HCT116 (cell line): ENCODE results near the gene CD72. TPM values are rescaled to one million over a fixed set of nuclear protein-coding genes. Genes with fewer than 3 reads are reported as not detected.

Experiments
- ATAC-seq: fragments of 200-7000 bp; cut with Tn5 transposase; 2 replicates; pipeline ENCODE4 v1.9.1; 2020; ENCODE audit warnings: mild to moderate bottlenecking, moderate library complexity
- BruUV-seq: library from RNA; stranded (reverse); fragments of 400-500 nt; replicated peaks from 2 replicates; lab custom pipeline; 2021; lab: Mats Ljungman, UMichigan
- CTCF ChIA-PET: fragments of 300-600 bp; sonication (Branson Sonifier 250); formaldehyde crosslinking; loops from one replicate; lab custom pipeline; 2021; ENCODE audit warnings: antibody characterized with exemption; lab: Charles Lee
- POLR2A ChIA-PET: fragments of 300-600, 350-600 bp; sonication (Branson Sonifier 250); formaldehyde crosslinking; loops from one replicate; lab custom pipeline; 2021; ENCODE audit warnings: antibody characterized with exemption; lab: Charles Lee
- RAD21 ChIA-PET, 2 experiments: fragments of 300-600 bp; sonication (Branson Sonifier 250); formaldehyde crosslinking; loops; one replicate each; lab custom pipeline; 2023; ENCODE audit warnings: low total read pairs in 2 of 2; ENCODE audit not compliant: uncharacterized antibody in 2 of 2, unreplicated experiment in 2 of 2, low non-redundant PET in 1 of 2; lab: Charles Lee
- DNase-seq: peaks from one replicate; pipeline ENCODE4 v3.0.0-alpha.2; 2010; ENCODE audit warnings: low read depth, low spot score
- H2AFZ ChIP-seq: fragments of 200-600 bp; shearing (Covaris generic), sonication (generic); 2 replicates; pipeline ENCODE4 v1.6.1; 2017; ENCODE audit warnings: low read depth, mixed run types, mixed read lengths, antibody characterized with exemption, low read length; ENCODE audit not compliant: poor library complexity, severe bottlenecking
- H3K27ac ChIP-seq: 2 replicates; pipeline ENCODE4 v1.5.1; 2012; ENCODE audit warnings: low read depth, low read length
- H3K27me3 ChIP-seq: fragments of 200-600 bp; sonication (generic); 2 replicates; pipeline ENCODE4 v1.6.1; 2016; ENCODE audit warnings: mixed run types, low read length, mixed read lengths; ENCODE audit not compliant: insufficient read depth
- H3K36me3 ChIP-seq, 2 experiments: fragments of 200-500 bp in 1 of 2; fragments of 200-600 bp in 1 of 2; sonication (Bioruptor generic) in 1 of 2; sonication (generic) in 1 of 2; 2 replicates each; pipeline versions ENCODE4 v1.5.1 to v1.6.1; 2014 to 2016; ENCODE audit warnings: low read length in 2 of 2, inconsistent platforms in 1 of 2, mixed read lengths in 1 of 2, mixed run types in 1 of 2; ENCODE audit not compliant: insufficient read depth in 2 of 2, control insufficient read depth in 1 of 2
- H3K4me1 ChIP-seq, 2 experiments: fragments of 200-600 bp in 1 of 2; sonication (generic) in 1 of 2; 2 replicates each; pipeline versions ENCODE4 v1.5.1 to v1.6.1; 2012 to 2017; ENCODE audit warnings: low read length in 2 of 2, inconsistent platforms in 1 of 2, mild to moderate bottlenecking in 1 of 2, mixed read lengths in 1 of 2, mixed run types in 1 of 2, moderate library complexity in 1 of 2; ENCODE audit not compliant: insufficient read depth in 2 of 2, control insufficient read depth in 1 of 2
- H3K4me2 ChIP-seq: fragments of 200-600 bp; sonication (generic); 2 replicates; pipeline ENCODE4 v1.6.1; 2017; ENCODE audit warnings: mixed run types, low read length, mixed read lengths
- H3K4me3 ChIP-seq, 2 experiments: fragments of 200-600 bp in 1 of 2; sonication (generic) in 1 of 2; replicated peaks in 1 of 2; 2 replicates each; pipeline ENCODE4 v1.5.1; 2011 to 2016; ENCODE audit warnings: low read length in 2 of 2, control low read depth in 1 of 2, low read depth in 1 of 2, mild to moderate bottlenecking in 1 of 2, mixed read lengths in 1 of 2, mixed run types in 1 of 2
- H3K79me2 ChIP-seq: fragments of 200-600 bp; sonication (generic); 2 replicates; pipeline ENCODE4 v1.6.1; 2017; ENCODE audit warnings: mild to moderate bottlenecking, mixed run types, low read length, moderate library complexity, mixed read lengths; ENCODE audit not compliant: insufficient read depth
- H3K9ac ChIP-seq: fragments of 200-600 bp; sonication (generic); 2 replicates; pipeline ENCODE4 v1.6.1; 2016; ENCODE audit warnings: low read length, mixed read lengths
- H3K9me2 ChIP-seq: fragments of 200-600 bp; sonication (generic), shearing (Covaris generic); 2 replicates; pipeline ENCODE4 v1.6.1; 2017; ENCODE audit warnings: mixed run types, mild to moderate bottlenecking, moderate library complexity; ENCODE audit not compliant: insufficient read depth
- H3K9me3 ChIP-seq, 2 experiments: fragments of 200-500 bp in 1 of 2; fragments of 200-600 bp in 1 of 2; sonication (Bioruptor generic) in 1 of 2; sonication (generic) in 1 of 2; 2 replicates each; pipeline ENCODE4 v1.6.1; 2014 to 2017; ENCODE audit warnings: low read length in 2 of 2, mixed read lengths in 2 of 2, inconsistent platforms in 1 of 2, low read depth in 1 of 2, mild to moderate bottlenecking in 1 of 2, mixed run types in 1 of 2, moderate library complexity in 1 of 2; ENCODE audit not compliant: control insufficient read depth in 1 of 2, insufficient read depth in 1 of 2
- H4K20me1 ChIP-seq: fragments of 200-600 bp; sonication (generic), shearing (Covaris generic); 2 replicates; pipeline ENCODE4 v1.6.1; 2017; ENCODE audit warnings: mixed run types, mild to moderate bottlenecking, moderate library complexity; ENCODE audit not compliant: insufficient read depth
- CBX3 ChIP-seq: IDR thresholded peaks from 2 replicates; pipeline ENCODE4 v1.6.1; 2012; ENCODE audit warnings: low read depth
- EZH2phosphoT487 ChIP-seq: fragments of 200-600 bp; IDR thresholded peaks from 2 replicates; pipeline ENCODE4 v1.6.1; 2018; ENCODE audit warnings: antibody characterized with exemption, borderline replicate concordance
- POLR2A ChIP-seq: IDR thresholded peaks from 2 replicates; pipeline ENCODE4 v1.7.0; 2011; ENCODE audit warnings: borderline replicate concordance; ENCODE audit not compliant: insufficient read depth, insufficient read length; ENCODE audit errors: extremely low read depth
- POLR2AphosphoS5 ChIP-seq: IDR thresholded peaks from 2 replicates; pipeline ENCODE4 v1.6.1; 2011; ENCODE audit warnings: mild to moderate bottlenecking, low read depth, low read length, moderate library complexity
- SIN3A ChIP-seq: IDR thresholded peaks from 2 replicates; pipeline ENCODE4 v1.6.1; 2012; ENCODE audit warnings: low read depth
- TCF7L2 ChIP-seq: IDR thresholded peaks from 2 replicates; pipeline ENCODE4 v1.7.0; 2011; ENCODE audit warnings: borderline replicate concordance, inconsistent platforms; ENCODE audit not compliant: insufficient read depth, insufficient read length; ENCODE audit errors: extremely low read depth
- YY1 ChIP-seq: IDR thresholded peaks from 2 replicates; pipeline ENCODE4 v1.6.1; 2011; ENCODE audit warnings: low read length, low read depth, moderate library complexity, mild to moderate bottlenecking; ENCODE audit not compliant: insufficient replicate concordance; ENCODE audit errors: extremely low read depth
- ZFX ChIP-seq: fragments of 450-650 bp; IDR thresholded peaks from 2 replicates; pipeline ENCODE4 v1.6.1; 2017
- intact Hi-C: fragments of 100-400 bp; cut with micrococcal nuclease; formaldehyde crosslinking; loops from 2 replicates; pipeline ENCODE4 v1.10.0; 2022
- total RNA-seq: library from RNA; stranded (reverse); gene quantifications from one replicate; pipeline ENCODE4 v1.2.1, GENCODE V29; 2021; ENCODE audit not compliant: unreplicated experiment
- TF ChIP-seq, protein P1 (sequence below), 3 experiments: fragments of 200-600 bp in 1 of 3; sonication (generic) in 1 of 3; IDR thresholded peaks in 2 of 3; conservative IDR thresholded peaks in 1 of 3; 2 replicates each; pipeline ENCODE4 v1.5.1; 2012 to 2017; ENCODE audit warnings: low read depth in 2 of 3, low read length in 2 of 3, antibody characterized with exemption in 1 of 3, borderline replicate concordance in 1 of 3, control low read depth in 1 of 3, mild to moderate bottlenecking in 1 of 3, mixed read lengths in 1 of 3, mixed run types in 1 of 3, moderate library complexity in 1 of 3; ENCODE audit not compliant: insufficient read depth in 1 of 3
- TF ChIP-seq, protein P2 (sequence below): IDR thresholded peaks from 2 replicates; pipeline ENCODE4 v1.6.1; 2012; ENCODE audit warnings: low read depth

The CD72 gene
- total RNA-seq, 1 experiment from 2014 or later = 1.6 TPM

DNA sequence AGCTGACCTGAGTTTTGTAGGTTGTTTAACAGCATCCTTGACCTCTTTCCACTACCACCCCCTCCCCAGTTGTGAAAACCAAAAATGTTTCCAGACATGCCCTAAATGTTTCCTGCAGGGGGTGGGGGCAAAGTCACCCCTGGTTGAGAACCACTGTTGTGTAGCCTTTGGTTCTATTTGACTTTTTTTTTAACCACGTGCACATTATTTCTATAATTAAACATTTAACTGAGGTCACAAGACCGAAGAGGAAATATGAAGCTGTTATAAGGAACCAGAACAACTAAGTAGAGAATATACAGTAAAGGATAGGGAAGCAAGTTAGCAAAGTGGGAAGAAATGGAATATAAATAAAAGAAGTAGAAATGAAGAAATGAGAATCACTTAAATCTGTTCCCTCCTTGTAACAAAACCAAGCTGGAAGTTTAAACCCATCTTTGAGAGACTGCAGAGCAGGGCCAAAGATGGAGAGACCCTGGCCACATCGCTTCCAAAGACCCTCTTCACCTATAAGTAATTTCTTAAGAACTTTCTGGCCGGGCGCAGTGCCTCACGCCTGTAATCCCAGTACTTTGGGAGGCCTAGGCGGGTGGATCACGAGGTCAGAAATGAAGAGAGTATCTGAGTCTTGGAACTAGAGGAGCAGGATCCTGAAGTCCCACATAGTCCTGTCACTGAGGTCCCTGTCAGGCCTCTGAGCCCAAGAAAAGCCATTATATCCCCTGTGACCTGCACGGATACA, 18.1 kb upstream of the CD72 start:
- Histone ChIP-seq H4K20me1 (no peaks in the 10 kb centered on the region), H3K36me3 (no peaks in the 10 kb centered on the region), H3K79me2 (no peaks in the 10 kb centered on the region), H3K27ac (no peak overlapping the region), H3K9ac (no peak overlapping the region), H3K9me3 (no peaks in the 10 kb centered on the region), H3K4me1 (no peaks in the 10 kb centered on the region), H3K4me2 (no peak overlapping the region), H3K27me3 (no peaks in the 10 kb centered on the region), H3K4me3 (no peak overlapping the region), H3K9me2 (no peaks in the 10 kb centered on the region), H2AFZ (no peak overlapping the region)
- POLR2A ChIA-PET = no interaction called here
- RAD21 ChIA-PET = no interaction called here
- no peak for DNase-seq
- TF ChIP-seq, protein P1, sequence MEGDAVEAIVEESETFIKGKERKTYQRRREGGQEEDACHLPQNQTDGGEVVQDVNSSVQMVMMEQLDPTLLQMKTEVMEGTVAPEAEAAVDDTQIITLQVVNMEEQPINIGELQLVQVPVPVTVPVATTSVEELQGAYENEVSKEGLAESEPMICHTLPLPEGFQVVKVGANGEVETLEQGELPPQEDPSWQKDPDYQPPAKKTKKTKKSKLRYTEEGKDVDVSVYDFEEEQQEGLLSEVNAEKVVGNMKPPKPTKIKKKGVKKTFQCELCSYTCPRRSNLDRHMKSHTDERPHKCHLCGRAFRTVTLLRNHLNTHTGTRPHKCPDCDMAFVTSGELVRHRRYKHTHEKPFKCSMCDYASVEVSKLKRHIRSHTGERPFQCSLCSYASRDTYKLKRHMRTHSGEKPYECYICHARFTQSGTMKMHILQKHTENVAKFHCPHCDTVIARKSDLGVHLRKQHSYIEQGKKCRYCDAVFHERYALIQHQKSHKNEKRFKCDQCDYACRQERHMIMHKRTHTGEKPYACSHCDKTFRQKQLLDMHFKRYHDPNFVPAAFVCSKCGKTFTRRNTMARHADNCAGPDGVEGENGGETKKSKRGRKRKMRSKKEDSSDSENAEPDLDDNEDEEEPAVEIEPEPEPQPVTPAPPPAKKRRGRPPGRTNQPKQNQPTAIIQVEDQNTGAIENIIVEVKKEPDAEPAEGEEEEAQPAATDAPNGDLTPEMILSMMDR (IDR thresholded peaks at IDR 0.05 in 2 of 3, conservative IDR thresholded peaks at IDR 0.05 in 1 of 3; ENCODE audit: borderline replicate concordance in 1 of 3, insufficient read depth in 1 of 3, low read depth in 2 of 3, low read length in 2 of 3) = no peak
- TF ChIP-seq EZH2phosphoT487 (no peak), CBX3 (no peak)
- BruUV-seq = no TSS peak
- intact Hi-C loops = no loop called here
- CTCF ChIA-PET = no interaction called here
- no peak for ATAC-seq

DNA sequence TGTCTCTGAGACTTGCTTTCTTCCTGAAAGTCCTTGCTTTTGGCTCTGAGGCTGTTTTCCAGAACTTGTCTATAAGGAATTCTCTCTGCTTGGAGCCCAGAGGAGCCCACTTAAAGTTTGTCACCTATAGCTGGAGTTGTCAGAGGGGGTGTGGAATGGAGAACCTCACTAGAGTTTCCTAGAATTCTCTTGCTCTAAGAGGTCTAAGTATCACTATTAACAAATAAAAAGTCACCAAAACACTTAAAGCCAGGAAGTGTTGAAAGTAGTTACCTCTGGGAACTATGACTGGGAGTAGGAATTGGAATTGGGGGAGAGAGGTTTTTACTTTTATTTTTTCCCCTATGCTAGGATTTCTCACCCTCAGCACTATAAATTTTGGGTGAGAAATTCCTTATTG, 17.5 kb upstream of the CD72 start:
- H2AFZ ChIP-seq = no peak overlapping the region
- H3K4me2 ChIP-seq = no peak overlapping the region
- no peak overlapping the region for H3K27ac ChIP-seq
- no peak overlapping the region for H3K9ac ChIP-seq
- no peak for DNase-seq
- BruUV-seq = no TSS peak
- RAD21 ChIA-PET = no interaction called here
- no peaks in the 10 kb centered on the region for H4K20me1 ChIP-seq
- H3K4me1 ChIP-seq = no peaks in the 10 kb centered on the region
- H3K9me3 ChIP-seq = no peaks in the 10 kb centered on the region
- H3K4me3 ChIP-seq = no peak overlapping the region
- H3K9me2 ChIP-seq = no peaks in the 10 kb centered on the region
- POLR2A ChIA-PET = no interaction called here
- CTCF ChIA-PET = no interaction called here
- ATAC-seq = no peak
- no peaks in the 10 kb centered on the region for H3K79me2 ChIP-seq
- intact Hi-C loops = no loop called here
- no peaks in the 10 kb centered on the region for H3K36me3 ChIP-seq
- H3K27me3 ChIP-seq = no peaks in the 10 kb centered on the region
- TF ChIP-seq CBX3 = no peak
- no peak for TF ChIP-seq TCF7L2
- TF ChIP-seq, protein P2, sequence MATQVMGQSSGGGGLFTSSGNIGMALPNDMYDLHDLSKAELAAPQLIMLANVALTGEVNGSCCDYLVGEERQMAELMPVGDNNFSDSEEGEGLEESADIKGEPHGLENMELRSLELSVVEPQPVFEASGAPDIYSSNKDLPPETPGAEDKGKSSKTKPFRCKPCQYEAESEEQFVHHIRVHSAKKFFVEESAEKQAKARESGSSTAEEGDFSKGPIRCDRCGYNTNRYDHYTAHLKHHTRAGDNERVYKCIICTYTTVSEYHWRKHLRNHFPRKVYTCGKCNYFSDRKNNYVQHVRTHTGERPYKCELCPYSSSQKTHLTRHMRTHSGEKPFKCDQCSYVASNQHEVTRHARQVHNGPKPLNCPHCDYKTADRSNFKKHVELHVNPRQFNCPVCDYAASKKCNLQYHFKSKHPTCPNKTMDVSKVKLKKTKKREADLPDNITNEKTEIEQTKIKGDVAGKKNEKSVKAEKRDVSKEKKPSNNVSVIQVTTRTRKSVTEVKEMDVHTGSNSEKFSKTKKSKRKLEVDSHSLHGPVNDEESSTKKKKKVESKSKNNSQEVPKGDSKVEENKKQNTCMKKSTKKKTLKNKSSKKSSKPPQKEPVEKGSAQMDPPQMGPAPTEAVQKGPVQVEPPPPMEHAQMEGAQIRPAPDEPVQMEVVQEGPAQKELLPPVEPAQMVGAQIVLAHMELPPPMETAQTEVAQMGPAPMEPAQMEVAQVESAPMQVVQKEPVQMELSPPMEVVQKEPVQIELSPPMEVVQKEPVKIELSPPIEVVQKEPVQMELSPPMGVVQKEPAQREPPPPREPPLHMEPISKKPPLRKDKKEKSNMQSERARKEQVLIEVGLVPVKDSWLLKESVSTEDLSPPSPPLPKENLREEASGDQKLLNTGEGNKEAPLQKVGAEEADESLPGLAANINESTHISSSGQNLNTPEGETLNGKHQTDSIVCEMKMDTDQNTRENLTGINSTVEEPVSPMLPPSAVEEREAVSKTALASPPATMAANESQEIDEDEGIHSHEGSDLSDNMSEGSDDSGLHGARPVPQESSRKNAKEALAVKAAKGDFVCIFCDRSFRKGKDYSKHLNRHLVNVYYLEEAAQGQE = no peak
- TF ChIP-seq POLR2AphosphoS5 = no peak
- no peak for TF ChIP-seq YY1
- no peak for TF ChIP-seq ZFX
- no peak for TF ChIP-seq POLR2A
- TF ChIP-seq, protein P1 (IDR thresholded peaks at IDR 0.05 in 2 of 3, conservative IDR thresholded peaks at IDR 0.05 in 1 of 3; ENCODE audit: borderline replicate concordance in 1 of 3, insufficient read depth in 1 of 3, low read depth in 2 of 3, low read length in 2 of 3) = no peak
- no peak for TF ChIP-seq SIN3A
